ENCODE data around the gene IQSEC1. TPM values are rescaled to one million over a fixed set of nuclear protein-coding genes. Genes with fewer than 3 reads are reported as not detected.

Gene IQSEC1
- total and polyA plus RNA-seq, 9 of the 15 experiments (the other 6 are each of a cell fraction or from before 2014, with no cell fraction given) = 0.56 to 39.0 (median 6.8) TPM

DNA sequence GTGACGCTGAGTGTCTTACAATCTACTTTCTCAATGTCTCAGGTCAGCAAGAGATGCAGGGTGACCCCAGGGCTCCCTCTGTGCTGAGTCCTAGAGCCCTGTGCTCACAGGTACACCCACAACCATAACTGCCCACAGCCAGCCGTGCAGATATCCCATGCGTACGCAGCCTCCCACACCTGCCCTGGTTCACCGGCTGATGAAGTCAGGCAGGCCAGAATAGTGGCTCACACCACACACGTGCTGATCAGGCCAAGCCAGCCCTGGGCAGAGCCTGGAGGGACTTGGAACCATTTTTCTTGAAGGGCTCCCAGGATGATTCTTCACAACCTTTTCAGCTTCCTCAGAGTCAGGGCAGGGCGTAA lies 168.3 kb downstream of the IQSEC1 start:
- no peaks in the 10 kb centered on the region for H3K9me1 ChIP-seq (ENCODE audit: control insufficient read depth, insufficient read depth, low read length)
- POLR2A ChIA-PET = interaction anchor here (0.7 to 0.8 kb wide), 2 partner anchors 12 to 261 kb away, joined by 3 to 4 read pairs; no protein-coding TSS in a partner anchor
- H3K27ac ChIP-seq (ENCODE audit: extremely low read depth, low read depth, low read length) = no peak overlapping the region
- H3K9ac ChIP-seq (ENCODE audit: insufficient read depth in 1 of 2, low read depth in 2 of 2, low read length in 2 of 2) = peak overlapping the region in 1 of 2 experiments; percentile 32; a peak in 2 of 4 replicates
- H3K36me3 ChIP-seq (ENCODE audit: control insufficient read depth, insufficient read depth, low read length) = peaks cover 86% of the 10 kb centered on the region; the same call in 2 of the 3 replicates
- H4K20me1 ChIP-seq (replicated peaks; ENCODE audit: control insufficient read depth, insufficient read depth, low read length) = no peaks in the 10 kb centered on the region; the same call in 1 of the 2 replicates
- TF ChIP-seq SMARCC2 (IDR thresholded peaks at IDR 0.05; ENCODE audit: low read depth) (no peak), POLR2G (IDR thresholded peaks at IDR 0.05; ENCODE audit: low read depth, low read length) (0 out of 2 replicates have a peak, but pooled peaks have one; percentile 0)
- in situ Hi-C loops (cut with MboI) = no loop called here
- H3K4me3 ChIP-seq = no peak overlapping the region
- ATAC-seq = no peak
- 76% methylated on average over 7 of the region's 7 CpGs for WGBS (ENCODE audit: insufficient coverage, low coverage, missing lambda C conversion rate)
- no peaks in the 10 kb centered on the region for H3K27me3 ChIP-seq (ENCODE audit: control insufficient read depth in 2 of 2, insufficient read depth in 2 of 2, low read length in 2 of 2)
- no peak overlapping the region for H2AFZ ChIP-seq (ENCODE audit: low read depth, low read length)
- no peak for FAIRE-seq
- H3K79me2 ChIP-seq (ENCODE audit: control insufficient read depth, insufficient read depth, low read length) = no peaks in the 10 kb centered on the region
- DNase-seq (ENCODE audit: extremely low read depth in 1 of 4, low spot score in 3 of 4) = no peak
- CTCF ChIA-PET (ENCODE audit: low intra/inter-chr PET ratio) = no interaction called here
- H3K4me2 ChIP-seq (ENCODE audit: insufficient read depth, low read length) = no peak overlapping the region
- no peaks in the 10 kb centered on the region for H3K9me3 ChIP-seq (replicated peaks; ENCODE audit: control insufficient read depth, insufficient read depth, low read depth, low read length)
- no TSS peak for BruUV-seq (replicated peaks)
- intact Hi-C loops (cut with micrococcal nuclease) = no loop called here
- H3K4me1 ChIP-seq (replicated peaks in 1 of 2; ENCODE audit: control insufficient read depth in 2 of 2, insufficient read depth in 2 of 2, low read length in 2 of 2) = peaks cover 0 to 34% of the 10 kb centered on the region in 2 experiments; a peak in 3 of 5 replicates

DNA sequence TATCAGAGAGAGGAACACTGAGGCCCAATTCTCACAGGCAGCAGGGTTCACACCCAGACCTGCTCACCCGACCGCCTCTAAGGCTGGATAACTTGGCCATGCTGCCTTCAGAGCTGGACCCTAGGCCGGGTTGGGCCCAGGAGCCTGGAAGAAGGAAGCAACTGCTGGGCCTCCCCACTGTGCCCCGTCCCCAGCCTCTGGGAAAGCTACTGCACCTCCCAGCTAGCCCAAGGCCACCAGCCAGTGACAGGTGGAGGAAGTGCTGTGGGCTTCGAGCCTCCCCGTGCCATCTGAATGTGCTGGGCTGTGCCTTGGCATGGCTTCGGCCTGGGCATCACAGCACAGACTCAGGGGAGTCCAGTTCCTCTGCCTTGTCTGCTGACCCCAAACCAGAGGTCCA lies 169.3 kb downstream of the IQSEC1 start:
- POLR2A ChIA-PET = interaction anchor here (0.6 kb wide), 2 partner anchors 154 to 261 kb away, joined by 3 to 4 read pairs; no protein-coding TSS in a partner anchor
- CTCF ChIA-PET (ENCODE audit: low intra/inter-chr PET ratio) = no interaction called here
- Histone ChIP-seq H3K36me3 (ENCODE audit: control insufficient read depth, insufficient read depth, low read length) (peaks cover 83% of the 10 kb centered on the region; the same call in 2 of the 3 replicates), H3K27me3 (ENCODE audit: control insufficient read depth in 2 of 2, insufficient read depth in 2 of 2, low read length in 2 of 2) (no peaks in the 10 kb centered on the region), H3K9me1 (ENCODE audit: control insufficient read depth, insufficient read depth, low read length) (no peaks in the 10 kb centered on the region), H3K27ac (ENCODE audit: extremely low read depth, low read depth, low read length) (no peak overlapping the region), H3K79me2 (ENCODE audit: control insufficient read depth, insufficient read depth, low read length) (no peaks in the 10 kb centered on the region), H3K4me2 (ENCODE audit: insufficient read depth, low read length) (no peak overlapping the region), H3K4me3 (no peak overlapping the region), H3K4me1 (replicated peaks in 1 of 2; ENCODE audit: control insufficient read depth in 2 of 2, insufficient read depth in 2 of 2, low read length in 2 of 2) (peaks cover 0 to 41% of the 10 kb centered on the region in 2 experiments; a peak in 3 of 5 replicates), H4K20me1 (replicated peaks; ENCODE audit: control insufficient read depth, insufficient read depth, low read length) (no peaks in the 10 kb centered on the region; the same call in 1 of the 2 replicates), H2AFZ (ENCODE audit: low read depth, low read length) (no peak overlapping the region), H3K9ac (ENCODE audit: insufficient read depth in 1 of 2, low read depth in 2 of 2, low read length in 2 of 2) (0 out of 4 replicates have a peak overlapping the region, but pooled peaks of 1 of the 2 experiments have one; percentile 37), H3K9me3 (replicated peaks; ENCODE audit: control insufficient read depth, insufficient read depth, low read depth, low read length) (no peaks in the 10 kb centered on the region)
- in situ Hi-C loops (cut with MboI) (no loop called here), intact Hi-C loops (cut with micrococcal nuclease) (no loop called here)
- no peak for TF ChIP-seq NR2C2 (CRISPR knock-in tag; IDR thresholded peaks at IDR 0.05)
- TF ChIP-seq NR2C2 (tag; IDR thresholded peaks at IDR 0.05) = no peak
- TF ChIP-seq U2AF1 (optimal IDR thresholded peaks at IDR 0.05; ENCODE audit: low read depth, low read length) = no peak
- 0 out of 2 replicates have a peak, but pooled peaks have one; percentile 11 for TF ChIP-seq POLR2G (IDR thresholded peaks at IDR 0.05; ENCODE audit: low read depth, low read length)
- FAIRE-seq (no peak), ATAC-seq (no peak), DNase-seq (ENCODE audit: extremely low read depth in 1 of 4, low spot score in 3 of 4) (no peak)
- BruUV-seq (replicated peaks) = no TSS peak
- WGBS (ENCODE audit: insufficient coverage, low coverage, missing lambda C conversion rate) = 94% methylated on average over 7 of the region's 7 CpGs
